A204.1 (cell line): ENCODE results near the gene ASCL3.
"Not testable (repeated sequence)": the region's sequence is repeated elsewhere in the genome, so short reads cannot be mapped to it uniquely, and the experiment has no call there.

Experiments used
- FAIRE-seq: peaks from 2 replicates; lab custom pipeline; 2012; peaks lifted over from hg19 to GRCh38; lab: Jason Lieb, UNC

Gene ASCL3, protein sequence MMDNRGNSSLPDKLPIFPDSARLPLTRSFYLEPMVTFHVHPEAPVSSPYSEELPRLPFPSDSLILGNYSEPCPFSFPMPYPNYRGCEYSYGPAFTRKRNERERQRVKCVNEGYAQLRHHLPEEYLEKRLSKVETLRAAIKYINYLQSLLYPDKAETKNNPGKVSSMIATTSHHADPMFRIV

DNA sequence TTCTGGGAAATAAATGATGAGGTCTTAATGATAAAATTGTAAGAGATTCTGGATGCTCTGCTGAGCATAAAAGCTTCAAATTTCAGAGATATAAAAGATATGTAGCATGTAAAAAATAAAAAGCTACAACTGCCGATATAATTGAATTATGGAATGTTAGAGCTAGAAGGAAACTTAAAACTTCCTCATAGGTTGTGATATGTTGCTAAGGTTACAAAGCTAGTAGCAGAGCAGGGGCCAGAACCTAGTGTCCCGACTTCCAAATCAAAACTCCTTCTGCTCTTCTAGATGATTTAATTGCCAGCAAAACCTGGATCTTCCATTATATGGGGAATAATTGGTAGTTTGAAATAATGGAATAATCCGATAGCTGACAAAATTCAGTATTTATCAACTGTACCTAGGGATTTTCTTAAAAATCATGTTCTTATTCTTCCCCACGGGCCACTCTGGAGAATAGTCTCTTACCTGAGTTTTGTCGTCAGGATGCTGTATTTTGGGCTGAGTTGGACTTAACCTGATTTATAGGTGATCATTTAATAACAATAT lies at the start of gene ASCL3:
TSS of gene ASCL3 (minus strand) at position 499 of the 549 bp plus-strand sequence. CDS start 4,855 bp downstream, outside the sequence.
- no peak for FAIRE-seq

DNA sequence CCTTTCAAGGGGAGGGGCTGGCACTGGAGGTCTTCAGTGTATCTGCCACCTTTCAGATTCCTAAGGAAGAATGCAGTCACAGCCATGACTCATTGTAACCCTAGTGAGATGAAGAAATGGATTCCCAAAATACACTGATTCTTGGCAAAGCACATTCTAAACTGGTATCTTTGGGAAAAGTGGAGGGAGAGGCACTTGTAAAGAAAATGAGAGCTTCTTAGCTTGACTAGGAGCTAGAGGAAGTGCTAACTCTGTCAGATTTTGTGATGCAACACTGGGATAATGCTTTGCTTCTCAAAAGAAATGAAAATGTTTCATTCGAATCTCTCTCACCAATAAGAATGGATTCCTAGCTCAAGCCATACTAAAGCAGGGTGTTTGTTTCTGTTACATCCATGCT lies 46.6 kb upstream of the ASCL3 start:
- no peak for FAIRE-seq

DNA sequence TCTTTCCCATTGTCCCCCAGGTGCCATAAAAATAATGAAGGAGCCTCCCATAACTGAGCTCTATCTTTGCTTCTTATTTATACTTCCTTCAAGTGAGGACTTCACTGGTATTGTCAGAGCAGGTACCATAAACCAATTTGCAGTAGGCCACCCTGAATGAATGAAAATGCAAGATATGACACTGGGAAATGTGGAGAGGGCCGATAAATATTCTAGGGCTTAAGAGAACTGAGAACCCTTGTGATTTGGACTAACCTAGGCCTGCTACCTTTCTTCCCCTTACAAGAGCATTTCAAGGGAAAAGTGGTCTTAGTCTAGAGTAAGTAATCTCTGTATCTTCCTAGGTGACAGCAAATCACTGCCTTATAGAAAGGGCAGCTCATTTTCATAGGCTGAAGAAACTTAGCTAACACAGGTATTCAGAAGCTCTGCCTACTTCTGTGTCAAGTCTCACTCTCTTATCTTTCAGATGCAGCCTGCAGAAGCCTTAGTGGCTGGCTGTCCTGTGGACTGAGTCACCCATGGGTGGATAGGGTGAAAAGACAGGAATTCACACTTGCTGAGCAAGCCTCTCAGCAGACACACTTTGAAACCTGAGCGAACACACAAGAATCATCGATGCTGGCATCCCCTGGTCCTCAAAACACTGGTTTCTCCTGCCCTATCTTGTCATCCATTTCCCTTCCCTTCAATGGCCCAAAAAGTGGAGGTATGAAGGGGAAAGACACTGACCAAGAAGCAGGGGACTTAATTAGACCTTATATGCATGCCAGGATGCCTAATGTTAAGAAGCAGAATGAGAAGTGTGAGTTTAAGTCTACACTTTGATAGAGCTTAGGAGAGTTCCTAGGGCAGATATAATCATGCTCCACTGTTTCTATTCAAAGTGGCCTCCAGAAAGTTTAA lies 45.8 kb upstream of the ASCL3 start:
- FAIRE-seq = no peak

DNA sequence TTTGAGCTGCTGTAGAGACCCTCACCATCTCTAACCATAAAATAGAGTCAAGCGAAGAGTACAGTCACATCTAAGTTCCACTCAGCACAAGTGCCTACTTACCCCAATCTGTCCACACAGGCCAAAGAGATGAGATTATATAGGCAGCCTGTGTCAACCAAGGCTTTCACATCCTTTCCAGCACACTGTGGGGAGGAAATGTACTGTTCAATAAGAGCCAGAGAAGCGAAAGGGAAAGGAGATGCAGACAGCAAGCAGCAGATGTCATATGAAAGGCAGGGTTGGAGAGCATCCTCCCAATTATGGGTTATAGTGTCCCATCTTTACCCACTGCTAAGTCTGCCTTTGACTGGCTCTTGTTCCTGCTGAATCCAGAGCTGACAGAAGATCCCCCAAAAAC lies 44.6 kb upstream of the ASCL3 start:
- FAIRE-seq = no peak

DNA sequence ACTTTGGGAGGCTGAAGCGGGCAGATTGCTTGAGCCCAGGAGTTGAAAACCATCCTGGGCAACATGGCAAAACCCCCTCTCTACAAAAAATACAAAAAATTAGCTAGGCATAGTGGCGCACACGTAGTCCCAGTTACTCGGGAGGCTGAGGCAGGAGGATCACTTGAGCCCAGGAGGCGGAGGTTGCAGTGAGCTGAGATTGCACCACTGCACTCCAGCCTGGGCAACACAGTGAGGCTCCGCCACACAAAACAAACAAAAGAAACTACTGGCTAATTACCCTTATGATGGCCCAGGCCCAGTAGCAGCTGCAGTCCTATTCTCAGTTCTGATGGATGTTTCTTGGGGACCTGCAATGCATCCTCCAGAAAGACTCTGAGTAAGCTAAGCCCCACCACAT lies 44.0 kb upstream of the ASCL3 start:
- FAIRE-seq = not testable (repeated sequence)

DNA sequence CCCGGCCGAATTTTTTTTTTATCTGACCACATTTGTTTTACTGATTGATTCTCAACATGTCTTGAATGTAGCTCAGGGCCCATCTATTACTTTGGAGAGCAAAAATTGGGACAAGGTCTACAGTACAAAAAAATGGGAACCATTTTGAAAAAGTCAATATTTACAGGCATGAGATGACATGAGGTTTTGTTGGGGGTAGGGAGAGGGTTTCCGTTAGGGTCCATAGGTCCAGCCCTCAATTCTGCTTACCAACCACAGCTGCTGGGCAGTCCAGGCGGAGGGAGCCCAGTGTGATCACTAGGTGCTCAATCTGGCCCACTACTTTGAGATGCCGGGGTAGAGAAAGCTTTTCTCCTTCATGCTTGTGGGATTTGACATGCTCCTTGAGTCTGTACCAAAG lies 42.6 kb upstream of the ASCL3 start:
- no peak for FAIRE-seq

DNA sequence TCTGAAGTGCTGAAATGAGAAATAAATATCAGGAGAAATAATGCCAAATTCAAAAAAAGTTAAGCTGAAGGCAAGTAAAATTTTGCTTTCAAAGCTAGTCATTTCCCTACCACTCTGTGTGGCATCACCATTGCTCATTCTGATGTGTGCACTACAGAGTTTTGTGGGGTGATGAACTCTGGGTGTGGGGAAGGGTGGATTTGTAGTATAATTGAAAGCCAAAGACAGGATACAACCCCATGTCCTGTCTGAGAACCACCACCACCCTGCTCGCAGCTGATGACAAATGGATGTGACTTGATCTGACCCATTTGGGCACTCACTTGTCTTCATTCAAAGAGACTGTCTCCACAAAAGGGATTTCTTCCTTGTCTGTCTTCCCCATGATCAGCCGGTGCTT lies 40.7 kb upstream of the ASCL3 start:
- FAIRE-seq = no peak

DNA sequence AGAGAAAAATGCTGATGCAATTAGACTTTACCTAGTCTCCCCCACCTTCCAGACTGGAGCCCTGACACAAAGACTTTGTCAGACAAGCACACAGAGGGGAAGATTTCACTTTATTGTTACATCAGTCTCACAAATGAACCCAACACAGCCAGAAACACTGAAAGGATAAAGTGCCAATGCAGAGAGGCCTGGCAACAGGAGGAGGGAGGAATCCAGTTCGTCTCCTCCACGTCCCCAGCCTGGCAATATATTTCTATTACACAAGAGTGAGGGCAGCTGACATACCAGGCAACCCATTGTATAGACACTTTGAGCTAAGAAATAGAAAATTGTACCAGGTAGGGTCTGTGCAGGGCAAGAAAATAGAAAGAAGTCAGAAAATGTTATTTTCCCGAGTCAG lies 37.7 kb upstream of the ASCL3 start:
- FAIRE-seq = no peak

DNA sequence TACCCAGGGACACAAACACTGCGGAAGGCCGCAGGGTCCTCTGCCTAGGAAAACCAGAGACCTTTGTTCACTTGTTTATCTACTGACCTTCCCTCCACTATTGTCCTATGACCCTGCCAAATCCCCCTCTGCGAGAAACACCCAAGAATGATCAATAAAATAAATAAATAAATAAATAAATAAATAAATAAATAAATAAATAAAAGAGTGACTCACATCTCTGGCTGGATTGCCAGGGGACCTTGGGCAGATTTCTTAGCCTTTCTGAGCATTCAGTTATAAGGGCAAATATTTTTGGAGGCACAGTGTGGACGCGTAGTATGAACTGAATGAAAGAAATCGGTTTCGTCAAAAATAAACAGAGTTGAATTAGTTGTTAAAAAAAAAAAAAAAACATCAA lies 36.5 kb upstream of the ASCL3 start:
- not testable (repeated sequence) for FAIRE-seq

DNA sequence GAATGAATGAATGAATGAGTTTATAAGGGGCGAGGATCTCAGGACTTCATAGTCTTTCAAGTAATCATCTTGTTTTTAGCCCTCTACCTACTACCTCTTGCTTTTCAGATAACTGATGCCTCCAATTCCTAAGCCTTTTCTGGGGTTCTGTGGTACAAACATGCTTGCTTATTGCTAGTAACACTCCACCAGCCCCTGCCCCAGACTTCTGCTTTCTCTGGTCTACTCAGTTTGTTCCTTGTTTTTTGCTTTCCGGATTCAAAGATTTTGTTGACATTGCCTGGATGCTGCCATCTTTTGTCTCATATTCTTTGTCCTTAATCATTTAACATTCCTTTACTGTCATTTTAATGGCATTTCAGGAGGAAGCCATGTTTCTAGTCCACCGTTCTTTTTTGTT lies 30.3 kb upstream of the ASCL3 start:
- no peak for FAIRE-seq

DNA sequence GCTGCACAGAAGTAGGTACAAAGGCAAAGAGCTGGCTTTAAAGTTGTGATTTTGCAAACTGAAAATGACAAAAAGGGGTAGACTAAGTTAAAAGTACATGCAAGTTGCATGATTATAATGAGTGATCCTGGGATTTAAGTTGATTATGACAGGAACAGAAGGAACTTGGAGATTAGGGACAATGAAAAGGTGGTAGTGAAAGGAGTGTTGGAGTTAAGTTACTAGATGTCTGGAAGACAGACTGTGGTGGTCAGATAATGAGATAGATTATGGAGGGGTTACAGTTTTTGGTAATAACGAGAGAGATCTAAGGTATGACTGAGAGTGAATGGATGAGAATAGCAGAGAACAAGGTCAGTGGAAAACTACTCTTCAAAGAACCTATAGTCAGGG lies 29.1 kb upstream of the ASCL3 start:
- FAIRE-seq = no peak

DNA sequence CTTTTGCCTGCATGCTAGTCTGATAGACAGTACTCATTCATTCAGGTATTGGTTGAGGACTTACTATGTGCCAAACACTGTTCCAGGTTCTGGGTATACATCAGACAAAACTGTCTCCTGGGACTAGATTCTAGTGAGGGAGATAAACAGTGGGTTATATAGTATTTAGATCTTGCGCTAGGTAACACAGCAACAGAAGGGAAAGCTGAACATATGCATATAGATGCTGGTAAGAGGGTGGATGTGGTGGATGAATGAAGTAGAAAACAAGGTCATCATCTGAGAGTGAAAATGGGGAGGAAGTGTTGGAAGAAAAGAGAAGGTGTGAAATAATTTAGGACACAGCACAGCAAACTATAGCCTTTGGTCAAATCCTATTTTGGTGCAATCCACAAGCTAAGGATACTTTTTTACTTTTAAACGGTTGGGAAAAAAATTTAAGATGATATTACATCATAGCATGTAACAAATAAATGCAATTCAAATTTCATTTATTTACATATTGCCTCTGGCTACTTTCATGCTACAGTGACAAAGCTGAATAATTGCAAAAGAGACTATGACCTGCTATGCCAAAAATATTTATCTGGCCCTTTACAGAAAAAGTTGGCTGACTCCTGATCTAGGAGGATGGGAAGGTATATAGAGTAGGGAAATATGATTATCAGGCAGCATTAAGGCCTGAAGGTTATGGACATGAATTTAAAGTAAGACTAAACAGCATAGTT lies 28.5 kb upstream of the ASCL3 start:
- no peak for FAIRE-seq

DNA sequence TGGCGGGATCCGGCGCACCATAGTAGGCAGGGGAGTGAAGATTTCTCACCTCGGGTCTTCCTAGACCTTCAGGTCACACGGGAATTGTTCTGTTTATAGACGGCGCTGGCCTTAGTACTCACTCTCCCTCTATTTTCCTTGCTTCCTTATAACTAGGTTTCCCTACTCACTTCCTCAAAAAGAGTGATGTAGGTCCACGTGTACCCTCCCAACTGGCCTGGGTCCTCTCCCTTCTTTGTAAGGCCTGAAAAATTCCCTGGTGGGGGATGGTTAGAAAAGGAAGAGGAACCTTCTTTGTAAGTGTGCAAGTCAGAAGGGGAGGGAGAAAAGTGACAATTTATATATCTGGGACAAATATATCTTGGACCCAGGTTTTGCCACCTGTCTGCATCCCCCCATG lies 24.4 kb upstream of the ASCL3 start:
- FAIRE-seq = no peak

DNA sequence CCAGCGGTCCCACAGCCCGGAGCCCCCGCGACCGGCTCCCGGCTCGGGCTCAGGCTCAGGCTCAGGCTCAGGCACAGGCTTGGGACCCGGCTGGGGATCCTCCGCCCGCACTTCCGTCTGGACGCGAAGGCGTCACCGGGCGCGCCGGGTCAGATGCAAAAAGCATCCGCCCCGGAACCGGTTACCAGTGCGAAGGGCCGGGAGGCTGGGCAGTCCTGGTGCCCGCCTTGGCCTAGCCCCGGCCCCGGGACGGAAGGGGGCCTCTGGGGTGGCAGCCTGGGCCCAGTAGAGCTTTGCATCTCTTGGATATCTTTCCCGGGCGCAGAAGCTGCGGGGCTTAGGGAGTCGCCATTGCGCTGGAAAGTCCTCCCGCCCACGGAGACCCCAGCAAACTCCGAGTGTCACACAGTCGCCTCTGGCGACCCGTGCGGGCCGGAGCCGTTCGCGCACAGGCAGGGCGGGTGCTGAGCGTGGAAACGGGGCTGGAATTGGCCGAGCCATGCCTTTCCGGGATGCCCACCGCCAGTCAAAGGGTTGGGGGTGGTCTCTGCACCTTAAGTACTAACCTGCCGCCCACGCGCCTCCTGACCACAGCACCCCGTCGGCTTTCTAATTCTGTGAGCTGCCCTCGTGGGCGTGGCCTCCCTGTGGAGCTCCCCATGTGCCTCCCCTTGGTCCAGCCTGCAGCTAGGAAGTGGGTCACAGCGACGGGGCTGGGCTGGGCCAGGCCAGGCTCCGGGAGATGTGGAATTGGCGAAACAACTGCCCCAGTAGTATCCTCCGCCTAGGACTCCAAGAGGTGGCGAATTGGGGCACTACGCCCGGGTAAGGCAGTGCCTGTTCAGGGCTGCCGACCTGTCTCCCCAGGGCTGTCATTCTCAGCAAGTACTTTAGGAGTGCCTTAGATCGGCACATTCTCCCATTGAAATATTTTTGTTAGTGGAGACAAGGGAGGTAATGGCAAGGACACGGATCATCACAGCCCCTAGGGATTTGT lies 21.8 kb upstream of the ASCL3 start, which contains the start of gene TMEM9B:
TSS of gene TMEM9B (minus strand) at position 119 of the 997 bp plus-strand sequence. CDS start 129 bp downstream, outside the sequence.
- FAIRE-seq = no peak

DNA sequence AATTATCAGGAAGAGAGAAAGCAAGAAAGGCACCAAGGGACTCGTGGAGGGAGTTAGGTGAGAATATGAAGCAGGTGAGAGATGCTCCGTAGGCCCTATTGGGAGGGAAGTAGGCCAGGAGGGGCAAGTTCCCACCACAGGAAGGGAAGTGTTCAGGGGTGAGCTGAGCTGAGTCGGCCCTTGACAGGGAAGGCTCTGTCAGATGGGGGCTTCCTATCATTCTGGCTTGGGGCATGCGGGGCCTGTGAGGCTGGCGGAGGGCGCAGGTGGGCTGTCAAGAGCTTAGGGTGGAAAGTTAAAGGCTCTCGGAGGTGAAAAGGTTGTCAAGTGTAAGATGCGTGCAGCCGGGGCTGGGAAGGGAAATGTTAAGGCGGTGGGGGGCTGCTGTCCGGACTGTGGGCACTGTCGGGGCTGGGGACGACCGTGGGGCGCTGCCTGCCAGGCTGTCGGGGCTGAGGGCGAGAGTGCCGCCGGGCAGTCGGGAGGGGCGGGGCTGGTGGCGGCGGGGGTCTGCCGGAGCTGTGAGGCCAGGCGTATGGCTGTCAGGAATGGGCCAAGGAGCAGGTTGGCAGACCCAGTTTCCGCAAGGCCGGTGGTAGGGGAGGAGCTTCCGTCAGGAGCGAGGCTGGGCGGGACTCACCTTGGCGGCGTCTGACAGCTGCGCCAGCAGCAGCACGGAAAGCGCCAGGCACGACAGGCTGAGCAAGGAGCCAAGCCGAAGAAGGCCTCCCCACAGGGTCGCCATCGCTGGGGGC lies 20.9 kb upstream of the ASCL3 start:
- FAIRE-seq = no peak

DNA sequence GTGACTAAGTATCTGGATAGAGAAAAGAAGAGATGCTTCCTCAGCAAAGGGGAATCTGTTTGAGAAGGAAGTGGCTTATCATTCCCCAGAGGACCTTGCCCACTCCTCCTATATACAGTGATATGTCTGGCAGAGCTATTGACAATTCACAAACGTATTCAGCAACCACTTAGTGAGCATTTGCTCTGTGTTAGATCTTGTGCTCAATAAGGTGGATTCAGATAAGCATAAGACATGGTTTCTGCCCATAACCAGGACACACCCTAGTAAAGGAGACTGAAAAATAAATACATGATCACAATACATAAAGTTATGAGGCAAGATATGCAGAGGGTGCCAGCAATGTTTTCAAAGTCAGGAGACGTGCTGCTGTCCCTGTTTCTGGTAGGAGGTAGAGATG lies 20.0 kb upstream of the ASCL3 start:
- FAIRE-seq = no peak

DNA sequence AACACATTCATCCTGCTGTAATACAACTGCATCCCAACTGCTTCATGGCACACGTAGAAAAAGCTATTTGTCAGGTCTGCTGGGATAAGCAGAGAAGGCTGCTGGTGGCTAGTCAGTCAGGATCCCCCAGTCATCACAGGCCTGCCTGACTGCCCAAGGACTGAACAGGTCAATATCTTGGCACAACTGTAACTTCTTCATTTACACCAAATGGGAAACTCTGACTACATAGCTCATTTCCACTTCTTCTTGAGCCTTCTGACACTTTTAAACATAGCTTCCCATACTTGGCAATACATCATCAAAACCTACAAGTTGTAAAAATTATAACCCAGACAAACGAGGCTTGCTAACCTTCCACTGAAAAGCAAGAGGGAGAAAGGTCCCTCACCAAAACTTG lies 18.6 kb upstream of the ASCL3 start:
- no peak for FAIRE-seq

DNA sequence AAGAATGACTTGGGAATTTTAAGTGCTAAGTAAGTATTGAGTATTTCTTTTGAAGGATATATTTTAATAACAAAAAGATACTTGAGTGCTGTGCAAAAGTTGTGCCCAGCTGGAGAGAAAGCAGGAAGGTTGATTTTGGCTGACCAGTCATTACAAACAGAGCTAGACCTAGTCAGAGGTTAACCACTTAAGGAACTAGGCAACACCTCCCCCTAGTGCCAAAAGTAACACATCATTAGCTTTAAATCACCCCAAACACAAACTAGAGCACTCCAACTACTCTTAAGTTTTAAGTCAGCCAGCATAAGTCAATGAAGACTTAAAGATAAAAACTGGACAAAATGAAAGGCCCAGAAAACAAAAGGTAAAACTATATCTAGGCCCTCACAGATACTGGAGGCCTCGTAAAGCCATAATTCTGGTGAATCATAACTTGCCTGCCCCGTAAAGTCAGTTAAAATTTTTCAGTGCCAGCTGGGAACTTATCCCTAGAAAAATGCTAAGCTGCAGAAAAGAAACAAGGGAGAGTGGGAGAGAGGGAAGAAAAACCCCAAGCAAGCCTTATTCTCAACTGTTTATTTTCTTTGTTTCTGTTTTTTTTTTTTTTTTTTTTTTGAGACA lies 16.8 kb upstream of the ASCL3 start:
- FAIRE-seq = no peak

DNA sequence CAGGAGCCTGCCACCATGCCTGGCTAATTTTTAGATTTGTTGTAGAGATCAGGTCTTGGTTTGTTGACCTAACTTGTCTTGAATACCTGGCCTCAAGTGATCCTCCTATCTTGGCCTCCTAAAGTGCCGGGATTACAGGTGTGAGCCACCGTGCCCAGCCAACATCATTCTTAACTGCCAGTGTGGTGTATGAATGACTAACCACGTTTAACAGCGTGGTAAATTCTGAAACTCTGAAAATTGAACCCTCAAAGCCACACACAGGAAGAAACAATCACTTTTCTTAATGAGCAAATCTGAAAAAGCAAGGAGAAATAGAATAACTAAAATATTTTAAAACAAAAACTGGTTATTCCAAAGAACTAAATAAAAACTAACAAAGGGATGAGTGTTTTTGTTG lies 14.0 kb upstream of the ASCL3 start:
- FAIRE-seq = no peak

DNA sequence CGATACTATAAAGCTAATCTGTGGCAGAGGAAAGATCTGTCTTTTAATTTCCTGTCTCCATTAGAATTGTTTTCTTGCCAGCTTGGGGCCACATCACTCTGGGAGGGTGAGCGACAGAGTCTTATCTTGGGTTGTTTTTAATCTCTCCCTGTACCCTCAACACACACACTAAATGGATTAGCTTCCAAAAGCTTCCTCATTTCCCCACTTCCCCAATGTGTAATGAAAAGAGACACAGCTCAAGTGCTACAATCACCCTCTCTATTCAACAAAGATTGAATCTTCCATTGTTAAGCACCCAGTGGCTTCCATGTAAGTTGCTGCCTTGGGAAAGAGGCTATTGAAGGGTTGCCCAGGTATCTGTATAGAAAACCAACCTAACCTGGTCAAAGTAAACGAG lies 6.1 kb upstream of the ASCL3 start:
- FAIRE-seq = no peak
